PC-3 (cell line): Measurements from ENCODE around the gene PYM1.

Experiments used
- CTCF ChIP-seq: fragments of 300-600 bp; sonication (generic); conservative IDR thresholded peaks from 2 replicates; pipeline ENCODE4 v1.5.1; 2017; ENCODE audit warnings: antibody characterized with exemption, low read depth, mild to moderate bottlenecking, low read length
- EZH2 ChIP-seq: fragments of 300-600 bp; sonication (generic); IDR thresholded peaks from one replicate; pipeline ENCODE4 v1.6.1; 2017; ENCODE audit warnings: antibody characterized with exemption, mild to moderate bottlenecking, low read length; ENCODE audit not compliant: unreplicated experiment
- EZH2phosphoT487 ChIP-seq: fragments of 300-600 bp; sonication (generic); IDR thresholded peaks from 2 replicates; pipeline ENCODE4 v1.6.1; 2018; ENCODE audit warnings: mild to moderate bottlenecking, antibody characterized with exemption, low read length, borderline replicate concordance

- TF ChIP-seq CTCF (no peak), EZH2 (no peak), EZH2phosphoT487 (no peak)
These were observed 75.0 kb downstream of the PYM1 start for GRCh38 chr12:55852740-55853139.
